Naive thymus-derived CD4-positive, alpha-beta T cell (primary cell): ENCODE data around the gene HS6ST3. TPM values are rescaled to one million over a fixed set of nuclear protein-coding genes. Genes with fewer than 3 reads are reported as not detected.

Source experiments
- ATAC-seq: fragments of 150-1000 bp; cut with Tn5 transposase; 2 replicates; pipeline ENCODE4 v1.10.0; 2021; ENCODE audit warnings: mild to moderate bottlenecking, moderate library complexity
- CTCF ChIA-PET: fragments of 350-600 bp; sonication (Branson Sonifier 250); formaldehyde crosslinking; loops from one replicate; lab custom pipeline; 2021; ENCODE audit warnings: antibody characterized with exemption; lab: Charles Lee
- POLR2A ChIA-PET: fragments of 350-600 bp; sonication (Branson Sonifier 250); formaldehyde crosslinking; loops from one replicate; lab custom pipeline; 2021; ENCODE audit warnings: antibody characterized with exemption, inconsistent platforms; lab: Charles Lee
- DNase-seq, 9 donors: peaks; one replicate each; pipeline versions ENCODE4 v3.0.0 to v3.0.0-alpha.2; 2020 to 2022; ENCODE audit warnings: mixed read lengths in 1 of 9
- H3K27ac ChIP-seq: one replicate; pipeline ENCODE4 v1.7.0; 2013; ENCODE audit warnings: mild to moderate bottlenecking, low read depth, low read length, moderate library complexity
- H3K27me3 ChIP-seq, 2 donors: one replicate each; pipeline ENCODE4 v1.7.0; 2013; ENCODE audit warnings: low read length in 2 of 2, mild to moderate bottlenecking in 2 of 2, moderate library complexity in 2 of 2; ENCODE audit not compliant: control insufficient read depth in 2 of 2, insufficient read depth in 2 of 2
- H3K36me3 ChIP-seq, 3 experiments: 1 replicate in 2 of 3; 2 replicates in 1 of 3; pipeline ENCODE4 v1.7.0; 2013; ENCODE audit warnings: low read length in 3 of 3, mild to moderate bottlenecking in 3 of 3, moderate library complexity in 1 of 3; ENCODE audit not compliant: insufficient read depth in 3 of 3, control insufficient read depth in 2 of 3
- H3K4me1 ChIP-seq, 2 donors: one replicate each; pipeline ENCODE4 v1.7.0; 2013; ENCODE audit warnings: low read length in 2 of 2, mild to moderate bottlenecking in 2 of 2, moderate library complexity in 1 of 2; ENCODE audit not compliant: control insufficient read depth in 2 of 2, insufficient read depth in 2 of 2
- H3K4me3 ChIP-seq: 2 replicates; pipeline ENCODE4 v1.7.0; 2013; ENCODE audit warnings: mild to moderate bottlenecking, low read length
- H3K9me3 ChIP-seq, 3 experiments: 1 replicate in 2 of 3; 2 replicates in 1 of 3; pipeline ENCODE4 v1.7.0; 2013; ENCODE audit warnings: low read length in 3 of 3; ENCODE audit not compliant: control insufficient read depth in 2 of 3
- H3K27ac Mint-ChIP-seq, 9 donors: one replicate each; pipeline ENCODE4 v1.8.0; 2020 to 2022; ENCODE audit warnings: mixed read lengths in 9 of 9, mild to moderate bottlenecking in 8 of 9, moderate library complexity in 5 of 9, inconsistent platforms in 2 of 9
- H3K27me3 Mint-ChIP-seq, 5 donors: one replicate each; pipeline ENCODE4 v1.8.0; 2021 to 2022; ENCODE audit warnings: mixed read lengths in 5 of 5, mild to moderate bottlenecking in 1 of 5
- H3K36me3 Mint-ChIP-seq, 5 donors: one replicate each; pipeline ENCODE4 v1.8.0; 2020 to 2022; ENCODE audit warnings: mixed read lengths in 5 of 5, mild to moderate bottlenecking in 3 of 5, inconsistent platforms in 1 of 5
- H3K4me1 Mint-ChIP-seq, 7 donors: one replicate each; pipeline ENCODE4 v1.8.0; 2020 to 2022; ENCODE audit warnings: mixed read lengths in 7 of 7, mild to moderate bottlenecking in 3 of 7, inconsistent platforms in 1 of 7
- H3K4me3 Mint-ChIP-seq, 10 donors: one replicate each; pipeline ENCODE4 v1.8.0; 2020 to 2022; ENCODE audit warnings: mild to moderate bottlenecking in 10 of 10, mixed read lengths in 10 of 10, moderate library complexity in 6 of 10, inconsistent platforms in 2 of 10
- H3K9me3 Mint-ChIP-seq, 11 donors: one replicate each; pipeline ENCODE4 v1.8.0; 2020 to 2022; ENCODE audit warnings: mixed read lengths in 11 of 11, mild to moderate bottlenecking in 4 of 11, inconsistent platforms in 1 of 11, moderate library complexity in 1 of 11
- intact Hi-C, 2 donors: fragments of 100-400 bp; cut with micrococcal nuclease; formaldehyde crosslinking; loops; one replicate each; pipeline ENCODE4 v1.15.1; 2023
- polyA plus RNA-seq, 2 donors: library from polyadenylated mRNA; unstranded; fragments of 300-500 nt; fragmentation: Illumina TruSeq; gene quantifications; one replicate each; pipeline ENCODE4 v1.2.3, GENCODE V29; 2021
- total RNA-seq, 6 experiments: library from RNA in 5 of 6; stranded (reverse) in 5 of 6; gene quantifications; 1 replicate in 5 of 6; 2 replicates in 1 of 6; pipeline ENCODE4 v1.2.3 and lab custom pipeline; 2021 to 2026

HS6ST3 gene
- total and polyA plus RNA-seq, 7 experiments from 2014 or later = not detected

DNA sequence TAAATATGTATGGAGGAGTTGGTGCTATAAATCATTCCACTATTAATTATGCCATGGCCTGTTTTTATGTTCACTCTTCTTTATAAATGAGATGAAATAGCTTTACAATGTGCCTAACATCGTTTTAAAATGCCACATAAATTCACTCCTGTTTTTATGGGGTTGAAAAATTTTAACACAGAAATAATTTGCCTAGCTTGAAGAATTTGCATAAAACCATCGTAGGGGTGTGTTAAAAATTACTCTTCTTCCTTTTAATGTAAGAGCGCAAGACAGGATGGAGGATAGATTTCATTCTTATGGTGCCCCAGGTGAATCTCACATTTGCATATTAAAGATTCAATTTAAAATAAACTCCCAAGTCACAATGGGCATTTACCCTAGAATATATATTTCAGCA is 456.6 kb downstream of the HS6ST3 start:
- Histone ChIP-seq H3K9me3 (no peaks in the 10 kb centered on the region), H3K4me1 (no peaks in the 10 kb centered on the region), H3K4me3 (no peak overlapping the region), H3K27me3 (no peaks in the 10 kb centered on the region), H3K27ac (no peak overlapping the region), H3K36me3 (no peaks in the 10 kb centered on the region)
- Mint-ChIP-seq H3K27me3 (no peaks in the 10 kb centered on the region), H3K36me3 (no peaks in the 10 kb centered on the region), H3K4me3 (no peak overlapping the region), H3K27ac (no peak overlapping the region), H3K4me1 (no peaks in the 10 kb centered on the region), H3K9me3 (peaks cover 0 to 16% (median 4%) of the 10 kb centered on the region in 11 donors)
- ChIA-PET CTCF (no interaction called here), POLR2A (no interaction called here)
- ATAC-seq (no peak), DNase-seq (no peak)
- intact Hi-C loops = no loop called here

DNA sequence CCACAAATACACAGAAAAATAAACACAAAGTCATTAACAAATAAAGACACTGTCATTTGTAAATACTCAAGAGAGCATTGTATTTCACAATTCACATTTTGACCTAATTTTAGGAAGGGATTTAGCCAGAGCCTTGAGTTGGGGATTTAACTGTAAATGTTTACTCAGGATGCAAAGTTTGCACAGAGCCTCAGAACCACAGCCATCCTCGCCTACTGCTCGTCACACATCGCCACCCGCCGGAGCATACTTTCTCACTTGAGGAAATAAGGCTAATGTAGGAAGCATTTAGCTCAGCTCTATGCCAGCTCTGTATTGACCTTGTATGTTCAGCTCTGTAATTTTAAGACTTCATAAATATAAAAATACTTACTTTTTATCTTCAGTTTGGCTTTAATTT is 461.6 kb downstream of the HS6ST3 start:
- Mint-ChIP-seq H3K36me3 (no peaks in the 10 kb centered on the region), H3K4me3 (no peak overlapping the region), H3K27ac (no peak overlapping the region), H3K4me1 (no peaks in the 10 kb centered on the region), H3K9me3 (peaks cover 2 to 15% (median 5%) of the 10 kb centered on the region in 11 donors), H3K27me3 (no peaks in the 10 kb centered on the region)
- ATAC-seq (no peak), DNase-seq (no peak)
- H3K4me1 ChIP-seq = no peaks in the 10 kb centered on the region
- H3K27me3 ChIP-seq = no peaks in the 10 kb centered on the region
- ChIA-PET CTCF (no interaction called here), POLR2A (no interaction called here)
- H3K9me3 ChIP-seq = no peaks in the 10 kb centered on the region
- intact Hi-C loops = no loop called here
- no peaks in the 10 kb centered on the region for H3K36me3 ChIP-seq
- H3K27ac ChIP-seq = no peak overlapping the region
- H3K4me3 ChIP-seq = no peak overlapping the region

DNA sequence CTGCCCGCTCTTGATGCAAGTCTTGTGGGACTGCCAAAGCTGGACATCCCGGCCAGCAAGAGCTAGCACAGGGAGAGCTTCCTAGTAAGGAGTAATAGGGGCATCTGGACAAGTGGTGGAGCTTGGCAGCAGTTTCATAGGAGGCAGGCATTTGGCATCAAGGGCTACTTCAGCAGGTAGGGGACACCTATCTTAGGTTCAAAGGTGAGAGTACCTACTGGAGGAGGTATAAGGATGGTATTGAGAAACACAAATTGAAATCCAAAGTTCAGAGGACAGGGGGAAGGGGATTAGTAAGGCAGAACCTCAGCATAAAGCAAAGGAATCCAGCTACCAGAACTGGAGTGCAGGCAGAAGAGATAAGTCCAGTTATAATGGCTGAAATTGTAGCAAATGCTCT is 462.7 kb downstream of the HS6ST3 start:
- H3K4me3 Mint-ChIP-seq = no peak overlapping the region
- intact Hi-C loops = no loop called here

DNA sequence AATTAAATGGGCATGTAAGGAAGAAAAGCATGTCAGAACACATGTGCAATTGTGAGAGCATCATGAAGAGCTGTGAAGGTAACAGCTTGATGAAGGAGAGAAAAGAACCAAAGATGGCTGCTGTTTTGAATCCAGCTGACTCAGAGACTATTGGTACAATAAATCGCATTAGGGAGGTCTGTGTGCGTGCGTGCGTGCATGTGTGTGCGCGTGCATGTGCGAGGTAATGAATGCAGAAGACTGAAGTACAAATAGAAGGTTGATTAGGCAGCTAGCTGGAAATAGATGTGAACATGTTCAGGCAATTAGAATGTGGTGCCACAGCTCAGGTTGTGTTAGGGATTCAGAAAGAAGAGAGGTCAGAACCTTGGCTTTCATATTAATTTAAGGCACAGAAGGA is 463.9 kb downstream of the HS6ST3 start:
- no peaks in the 10 kb centered on the region for H3K27me3 Mint-ChIP-seq
- CTCF ChIA-PET = no interaction called here
- H3K9me3 Mint-ChIP-seq = peaks cover 0 to 11% (median 5%) of the 10 kb centered on the region in 11 donors
- no peaks in the 10 kb centered on the region for H3K9me3 ChIP-seq
- ATAC-seq (no peak), DNase-seq (no peak)
- H3K4me3 ChIP-seq = no peak overlapping the region
- H3K36me3 ChIP-seq = no peaks in the 10 kb centered on the region
- no peak overlapping the region for H3K27ac ChIP-seq
- no peak overlapping the region for H3K27ac Mint-ChIP-seq
- H3K4me3 Mint-ChIP-seq = no peak overlapping the region
- H3K4me1 Mint-ChIP-seq = no peaks in the 10 kb centered on the region
- H3K36me3 Mint-ChIP-seq = no peaks in the 10 kb centered on the region
- no peaks in the 10 kb centered on the region for H3K27me3 ChIP-seq
- no peaks in the 10 kb centered on the region for H3K4me1 ChIP-seq
- intact Hi-C loops = no loop called here
- POLR2A ChIA-PET = no interaction called here

More for the DNA sequence above, 462.7 kb downstream of the HS6ST3 start:
- H3K4me1 Mint-ChIP-seq = no peaks in the 10 kb centered on the region
- peaks cover under 1 to 15% (median 5%) of the 10 kb centered on the region in 11 donors for H3K9me3 Mint-ChIP-seq
- Histone ChIP-seq H3K36me3 (no peaks in the 10 kb centered on the region), H3K9me3 (no peaks in the 10 kb centered on the region), H3K4me1 (no peaks in the 10 kb centered on the region), H3K27ac (no peak overlapping the region), H3K4me3 (no peak overlapping the region), H3K27me3 (no peaks in the 10 kb centered on the region)
- ChIA-PET POLR2A (no interaction called here), CTCF (no interaction called here)
- ATAC-seq (no peak), DNase-seq (no peak)
- no peaks in the 10 kb centered on the region for H3K36me3 Mint-ChIP-seq
- H3K27ac Mint-ChIP-seq = no peak overlapping the region
- H3K27me3 Mint-ChIP-seq = no peaks in the 10 kb centered on the region

DNA sequence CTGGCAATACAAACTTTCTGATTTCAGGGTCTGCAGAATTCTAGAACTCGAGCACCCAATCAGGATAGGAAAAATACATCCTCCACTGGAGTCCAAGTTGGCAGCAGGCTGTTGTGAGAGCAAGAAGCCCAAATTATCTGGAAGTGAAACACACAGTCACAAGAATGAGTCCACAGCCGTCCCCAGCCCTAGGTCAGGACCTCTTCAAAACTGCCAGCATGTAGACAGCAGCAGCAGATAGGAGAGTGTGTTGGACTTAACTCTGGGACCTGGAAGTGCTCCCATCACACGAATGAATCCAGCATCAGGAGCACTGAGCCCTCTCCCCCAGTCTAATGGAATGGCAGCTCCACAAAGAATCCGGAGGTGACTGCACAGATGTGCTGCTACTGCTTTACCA is 483.7 kb downstream of the HS6ST3 start:
- no peak overlapping the region for H3K27ac ChIP-seq
- intact Hi-C loops = no loop called here
- no peaks in the 10 kb centered on the region for H3K27me3 Mint-ChIP-seq
- no peaks in the 10 kb centered on the region for H3K36me3 Mint-ChIP-seq
- H3K4me1 Mint-ChIP-seq = no peaks in the 10 kb centered on the region
- no peaks in the 10 kb centered on the region for H3K4me1 ChIP-seq
- H3K4me3 ChIP-seq = no peak overlapping the region
- DNase-seq = no peak
- no peak overlapping the region for H3K4me3 Mint-ChIP-seq
- CTCF ChIA-PET = no interaction called here
- no peak for ATAC-seq
- H3K9me3 Mint-ChIP-seq = peaks cover 0 to 17% (median 6%) of the 10 kb centered on the region in 11 donors
- POLR2A ChIA-PET = no interaction called here
- no peaks in the 10 kb centered on the region for H3K36me3 ChIP-seq
- H3K27me3 ChIP-seq = no peaks in the 10 kb centered on the region
- H3K27ac Mint-ChIP-seq = no peak overlapping the region
- peaks cover 0 to 8% (median 0%) of the 10 kb centered on the region in 3 experiments for H3K9me3 ChIP-seq

DNA sequence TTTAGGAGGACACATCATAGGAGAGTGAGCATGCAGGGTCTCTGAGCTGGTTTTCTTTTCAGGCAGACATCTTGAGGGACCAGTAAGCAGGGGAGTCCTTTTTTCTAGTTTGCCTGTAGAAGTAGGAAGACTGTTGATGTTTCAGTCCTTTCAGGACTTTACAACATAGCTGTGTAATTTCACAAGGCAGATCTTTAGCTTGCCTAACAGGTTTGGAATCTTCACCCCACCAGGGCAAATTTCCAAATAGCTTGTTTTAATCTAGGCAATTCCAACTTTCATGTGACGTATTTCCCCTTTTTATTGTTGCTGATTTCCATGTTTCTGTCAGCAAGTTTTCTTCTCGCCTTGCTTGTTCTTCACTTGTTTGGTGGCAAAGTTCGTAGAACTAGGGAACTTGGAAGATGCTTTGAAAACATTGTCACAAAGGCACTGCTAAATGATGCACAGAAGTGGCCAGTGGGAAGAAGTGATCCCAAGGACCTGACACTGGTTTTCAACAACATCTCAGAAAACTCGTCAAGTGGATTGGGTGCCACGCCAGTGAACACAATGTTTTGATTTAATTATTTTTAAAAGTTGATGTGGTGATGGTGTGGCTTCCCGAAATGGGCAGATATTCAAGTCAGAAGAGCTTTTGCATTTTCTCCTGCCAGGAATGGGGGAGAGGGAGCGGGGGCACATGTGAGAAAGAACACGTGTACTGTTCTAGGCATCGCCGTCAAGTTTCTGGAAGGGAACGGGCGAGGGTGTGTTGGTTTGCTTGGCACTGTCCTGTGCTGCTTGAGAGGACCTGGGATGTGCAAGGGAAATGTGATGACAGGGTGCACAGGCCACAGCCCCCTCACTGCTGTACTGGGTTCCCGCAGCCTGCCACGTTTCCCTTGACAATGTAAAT is 485.8 kb downstream of the HS6ST3 start:
- no peak overlapping the region for H3K4me3 ChIP-seq
- no peak overlapping the region for H3K27ac Mint-ChIP-seq
- no peaks in the 10 kb centered on the region for H3K4me1 Mint-ChIP-seq
- POLR2A ChIA-PET = no interaction called here
- H3K36me3 ChIP-seq = no peaks in the 10 kb centered on the region
- no peaks in the 10 kb centered on the region for H3K4me1 ChIP-seq
- no peak for DNase-seq
- H3K9me3 ChIP-seq = peaks cover 0 to 8% (median 0%) of the 10 kb centered on the region in 3 experiments
- no peak overlapping the region for H3K27ac ChIP-seq
- H3K27me3 Mint-ChIP-seq = no peaks in the 10 kb centered on the region
- H3K36me3 Mint-ChIP-seq = no peaks in the 10 kb centered on the region
- H3K4me3 Mint-ChIP-seq = no peak overlapping the region
- H3K9me3 Mint-ChIP-seq = peaks cover 0 to 17% (median 3%) of the 10 kb centered on the region in 11 donors
- intact Hi-C loops = no loop called here
- H3K27me3 ChIP-seq = no peaks in the 10 kb centered on the region
- CTCF ChIA-PET = no interaction called here
- ATAC-seq = no peak

DNA sequence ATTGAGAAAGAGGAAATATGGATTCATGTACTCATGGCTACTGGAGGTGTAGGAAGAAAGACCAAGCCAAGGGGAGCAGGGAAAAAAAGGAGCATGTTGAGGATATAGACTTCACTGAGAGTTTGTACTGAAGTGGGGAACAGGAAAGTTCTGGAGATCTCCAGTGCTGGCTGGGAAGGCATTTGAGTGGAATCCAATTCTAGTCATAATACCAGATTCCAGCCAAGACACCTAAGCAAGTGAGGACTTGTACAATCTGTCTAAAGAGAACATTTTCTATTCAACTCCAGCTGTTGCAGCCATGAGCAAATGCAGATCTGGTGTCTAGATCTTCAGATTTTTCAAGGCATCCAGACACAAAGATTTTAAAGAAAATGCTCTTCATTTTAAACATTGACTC is 491.8 kb downstream of the HS6ST3 start:
- Histone ChIP-seq H3K27ac (no peak overlapping the region), H3K36me3 (no peaks in the 10 kb centered on the region), H3K4me1 (no peaks in the 10 kb centered on the region), H3K27me3 (no peaks in the 10 kb centered on the region), H3K4me3 (no peak overlapping the region), H3K9me3 (peaks cover 0 to 4% (median 0%) of the 10 kb centered on the region in 3 experiments)
- peaks cover 0 to 32% (median 9%) of the 10 kb centered on the region in 11 donors for H3K9me3 Mint-ChIP-seq
- CTCF ChIA-PET = no interaction called here
- no peaks in the 10 kb centered on the region for H3K4me1 Mint-ChIP-seq
- H3K4me3 Mint-ChIP-seq = no peak overlapping the region
- H3K36me3 Mint-ChIP-seq = no peaks in the 10 kb centered on the region
- DNase-seq (no peak), ATAC-seq (no peak)
- POLR2A ChIA-PET = no interaction called here
- intact Hi-C loops = no loop called here
- no peaks in the 10 kb centered on the region for H3K27me3 Mint-ChIP-seq
- no peak overlapping the region for H3K27ac Mint-ChIP-seq
